SU-DHL-6 (cell line): ENCODE results near the gene L3MBTL1.
"Not testable (repeated sequence)": the region's sequence is repeated elsewhere in the genome, so short reads cannot be mapped to it uniquely, and the experiment has no call there.

Source experiments
- H2AFZ ChIP-seq: fragments of 200-600 bp; sonication (generic); 2 replicates; pipeline ENCODE4 v1.6.1; 2014; ENCODE audit warnings: low read depth, mild to moderate bottlenecking, moderate library complexity, mixed read lengths, antibody characterized with exemption, low read length; ENCODE audit not compliant: severe bottlenecking
- H3F3A ChIP-seq: fragments of 200-600 bp; shearing (Covaris generic); 2 replicates; pipeline ENCODE4 v1.6.0; 2016; ENCODE audit warnings: antibody characterized with exemption, mild to moderate bottlenecking; ENCODE audit not compliant: insufficient read depth
- H3K27ac ChIP-seq: fragments of 200-600 bp; sonication (generic); 2 replicates; pipeline ENCODE4 v1.5.1; 2016; ENCODE audit warnings: low read depth, mild to moderate bottlenecking, low read length, moderate library complexity, mixed read lengths
- H3K27me3 ChIP-seq: fragments of 200-600 bp; sonication (generic), shearing (Covaris generic); 2 replicates; pipeline ENCODE4 v1.6.0; 2014; ENCODE audit warnings: mild to moderate bottlenecking, low read length
- H3K36me3 ChIP-seq: fragments of 200-600 bp; sonication (generic); 2 replicates; pipeline ENCODE4 v1.6.1; 2014; ENCODE audit warnings: mild to moderate bottlenecking, low read length, mixed read lengths
- H3K4me2 ChIP-seq: fragments of 300-600, 200-600 bp; shearing (Covaris generic), sonication (generic); 2 replicates; pipeline ENCODE4 v1.6.0; 2014; ENCODE audit warnings: low read length, low read depth, mild to moderate bottlenecking; ENCODE audit not compliant: poor library complexity, severe bottlenecking
- H3K4me3 ChIP-seq: fragments of 200-600 bp; sonication (generic); 2 replicates; pipeline ENCODE4 v1.5.1; 2014; ENCODE audit warnings: antibody characterized with exemption, low read length, mild to moderate bottlenecking, mixed read lengths; ENCODE audit not compliant: insufficient read depth, poor library complexity, severe bottlenecking
- H3K79me2 ChIP-seq: fragments of 200-600 bp; sonication (generic); 2 replicates; pipeline ENCODE4 v1.6.1; 2014; ENCODE audit warnings: mild to moderate bottlenecking, low read length, moderate library complexity; ENCODE audit not compliant: insufficient read depth
- H3K9ac ChIP-seq: fragments of 200-600 bp; sonication (generic); 2 replicates; pipeline ENCODE4 v1.7.0; 2014; ENCODE audit warnings: mild to moderate bottlenecking, low read length
- H3K9me2 ChIP-seq: fragments of 200-600 bp; sonication (generic); replicated peaks from 2 replicates; pipeline ENCODE4 v1.6.1; 2014; ENCODE audit warnings: low read length; ENCODE audit not compliant: insufficient read depth
- H3K9me3 ChIP-seq: fragments of 200-600 bp; sonication (generic); 2 replicates; pipeline ENCODE4 v1.6.1; 2014; ENCODE audit warnings: low read length, mixed read lengths; ENCODE audit not compliant: insufficient read depth
- H4K20me1 ChIP-seq: fragments of 200-600 bp; sonication (generic); 2 replicates; pipeline ENCODE4 v1.6.1; 2014; ENCODE audit warnings: low read depth, mild to moderate bottlenecking, antibody characterized with exemption, low read length, moderate library complexity, mixed read lengths
- EZH2phosphoT487 ChIP-seq: fragments of 200-600 bp; sonication (generic), shearing (Covaris generic); conservative IDR thresholded peaks from 2 replicates; pipeline ENCODE4 v1.6.1; 2018; ENCODE audit warnings: mild to moderate bottlenecking, antibody characterized with exemption, low read length, moderate library complexity, mixed read lengths
- TF ChIP-seq, protein P1 (sequence below): fragments of 200-600 bp; sonication (generic); IDR thresholded peaks from one replicate; pipeline ENCODE4 v1.5.1; 2017; ENCODE audit warnings: antibody characterized with exemption, mild to moderate bottlenecking, low read length, moderate library complexity; ENCODE audit not compliant: insufficient read depth, poor library complexity, severe bottlenecking

The L3MBTL1 gene

GRCh38 chr20:43492101-43492500 lies 15.4 kb upstream of the L3MBTL1 start:
- Histone ChIP-seq H3K9me3 (no peaks in the 10 kb centered on the region), H2AFZ (no peak overlapping the region), H3K27me3 (no peaks in the 10 kb centered on the region), H3K27ac (no peak overlapping the region), H3K4me3 (no peak overlapping the region), H3F3A (no peaks in the 10 kb centered on the region), H3K4me2 (no peak overlapping the region), H3K36me3 (no peaks in the 10 kb centered on the region), H3K9me2 (no peaks in the 10 kb centered on the region), H3K79me2 (no peaks in the 10 kb centered on the region), H4K20me1 (no peaks in the 10 kb centered on the region), H3K9ac (no peak overlapping the region)
- TF ChIP-seq, protein P1, sequence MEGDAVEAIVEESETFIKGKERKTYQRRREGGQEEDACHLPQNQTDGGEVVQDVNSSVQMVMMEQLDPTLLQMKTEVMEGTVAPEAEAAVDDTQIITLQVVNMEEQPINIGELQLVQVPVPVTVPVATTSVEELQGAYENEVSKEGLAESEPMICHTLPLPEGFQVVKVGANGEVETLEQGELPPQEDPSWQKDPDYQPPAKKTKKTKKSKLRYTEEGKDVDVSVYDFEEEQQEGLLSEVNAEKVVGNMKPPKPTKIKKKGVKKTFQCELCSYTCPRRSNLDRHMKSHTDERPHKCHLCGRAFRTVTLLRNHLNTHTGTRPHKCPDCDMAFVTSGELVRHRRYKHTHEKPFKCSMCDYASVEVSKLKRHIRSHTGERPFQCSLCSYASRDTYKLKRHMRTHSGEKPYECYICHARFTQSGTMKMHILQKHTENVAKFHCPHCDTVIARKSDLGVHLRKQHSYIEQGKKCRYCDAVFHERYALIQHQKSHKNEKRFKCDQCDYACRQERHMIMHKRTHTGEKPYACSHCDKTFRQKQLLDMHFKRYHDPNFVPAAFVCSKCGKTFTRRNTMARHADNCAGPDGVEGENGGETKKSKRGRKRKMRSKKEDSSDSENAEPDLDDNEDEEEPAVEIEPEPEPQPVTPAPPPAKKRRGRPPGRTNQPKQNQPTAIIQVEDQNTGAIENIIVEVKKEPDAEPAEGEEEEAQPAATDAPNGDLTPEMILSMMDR = no peak
- no peak for TF ChIP-seq EZH2phosphoT487

- Histone ChIP-seq H2AFZ (no peak overlapping the region), H3F3A (no peaks in the 10 kb centered on the region), H3K27ac (no peak overlapping the region), H3K36me3 (no peaks in the 10 kb centered on the region), H3K9me3 (no peaks in the 10 kb centered on the region), H3K4me2 (no peak overlapping the region), H3K27me3 (no peaks in the 10 kb centered on the region), H3K4me3 (no peak overlapping the region), H3K9ac (no peak overlapping the region), H4K20me1 (no peaks in the 10 kb centered on the region), H3K9me2 (no peaks in the 10 kb centered on the region), H3K79me2 (no peaks in the 10 kb centered on the region)
- TF ChIP-seq, protein P1 = no peak
These were observed 12.1 kb upstream of the L3MBTL1 start for GRCh38 chr20:43495388-43495787.

- not testable (repeated sequence) for H2AFZ ChIP-seq, H3K9ac ChIP-seq, H4K20me1 ChIP-seq, H3F3A ChIP-seq, H3K9me3 ChIP-seq, H3K27me3 ChIP-seq, H3K27ac ChIP-seq, H3K9me2 ChIP-seq, H3K4me3 ChIP-seq, H3K79me2 ChIP-seq, H3K36me3 ChIP-seq, H3K4me2 ChIP-seq
These were observed 5.5 kb upstream of the L3MBTL1 start for GRCh38 chr20:43502021-43502420.

DNA sequence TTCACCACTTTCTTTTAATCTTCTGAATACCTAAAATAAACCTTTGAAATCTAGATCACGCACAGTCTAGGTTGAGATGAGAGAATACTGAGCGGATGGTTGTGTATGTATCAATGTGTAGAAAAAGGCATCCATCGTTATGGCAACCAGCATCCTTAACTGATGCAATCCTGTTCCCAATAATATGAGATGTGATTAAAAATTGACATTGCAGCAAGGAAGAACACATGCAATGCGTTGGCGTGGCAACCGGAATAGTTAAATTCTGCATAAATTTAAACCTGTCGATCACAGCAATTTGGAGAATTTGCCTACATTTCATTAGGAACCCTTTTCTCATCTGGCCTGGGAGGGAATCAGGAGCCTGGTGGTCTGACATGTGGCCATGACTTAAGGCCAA lies 1.3 kb upstream of the L3MBTL1 start:
- H3K27me3 ChIP-seq = no peaks in the 10 kb centered on the region
- H3K79me2 ChIP-seq = no peaks in the 10 kb centered on the region
- no peak overlapping the region for H3K27ac ChIP-seq
- no peak overlapping the region for H3K4me2 ChIP-seq
- no peak overlapping the region for H2AFZ ChIP-seq
- no peaks in the 10 kb centered on the region for H3K9me2 ChIP-seq
- H4K20me1 ChIP-seq = no peaks in the 10 kb centered on the region
- H3K9ac ChIP-seq = no peak overlapping the region
- H3K9me3 ChIP-seq = no peaks in the 10 kb centered on the region
- H3K4me3 ChIP-seq = no peak overlapping the region
- no peaks in the 10 kb centered on the region for H3K36me3 ChIP-seq
- H3F3A ChIP-seq = no peaks in the 10 kb centered on the region
- TF ChIP-seq, protein P1 = no peak
- TF ChIP-seq EZH2phosphoT487 = no peak
